Endothelial cell (in vitro differentiated cells): ENCODE measurements around the gene NTF3. TPM values are rescaled to one million over a fixed set of nuclear protein-coding genes. Genes with fewer than 3 reads are reported as not detected.

ENCODE experiments used
- DNase-seq: peaks from one replicate; pipeline ENCODE4 v3.0.0; 2021; ENCODE audit warnings: low spot score
- H3K27ac Mint-ChIP-seq: one replicate; pipeline ENCODE4 v1.8.0; 2021; ENCODE audit warnings: mixed read lengths, inconsistent platforms; ENCODE audit not compliant: unreplicated experiment
- H3K27me3 Mint-ChIP-seq: one replicate; pipeline ENCODE4 v1.8.0; 2021; ENCODE audit warnings: mild to moderate bottlenecking, moderate library complexity, mixed read lengths, inconsistent platforms; ENCODE audit not compliant: unreplicated experiment
- H3K36me3 Mint-ChIP-seq: one replicate; pipeline ENCODE4 v1.8.0; 2021; ENCODE audit warnings: mild to moderate bottlenecking, low read depth, mixed read lengths, inconsistent platforms; ENCODE audit not compliant: unreplicated experiment
- H3K4me1 Mint-ChIP-seq: one replicate; pipeline ENCODE4 v1.8.0; 2021; ENCODE audit warnings: mild to moderate bottlenecking, mixed read lengths, inconsistent platforms; ENCODE audit not compliant: unreplicated experiment
- H3K4me3 Mint-ChIP-seq: one replicate; pipeline ENCODE4 v1.8.0; 2021; ENCODE audit warnings: mild to moderate bottlenecking, mixed read lengths, inconsistent platforms; ENCODE audit not compliant: unreplicated experiment
- H3K9me3 Mint-ChIP-seq: one replicate; pipeline ENCODE4 v1.8.0; 2021; ENCODE audit warnings: mixed read lengths, inconsistent platforms; ENCODE audit not compliant: unreplicated experiment
- CTCF ChIP-seq: fragments of 200-600 bp; sonication (generic); IDR thresholded peaks from one replicate; pipeline ENCODE4 v1.5.0; 2021; ENCODE audit warnings: antibody characterized with exemption; ENCODE audit not compliant: unreplicated experiment
- total RNA-seq: library from RNA; stranded (reverse); fragmentation: NEBNext Ultra II Directional; extraction: Animal tissue kit (Norgen Biotek cat#: 25700); gene quantifications from one replicate; pipeline ENCODE4 v1.2.1, GENCODE V29; 2021; ENCODE audit not compliant: unreplicated experiment

The NTF3 gene
- total RNA-seq, 1 donor from 2014 or later, result not detected

- Mint-ChIP-seq H3K4me3 (no peak overlapping the region), H3K27ac (no peak overlapping the region), H3K36me3 (no peaks in the 10 kb centered on the region), H3K9me3 (no peaks in the 10 kb centered on the region), H3K27me3 (peaks cover 6% of the 10 kb centered on the region), H3K4me1 (no peaks in the 10 kb centered on the region)
- no peak for TF ChIP-seq CTCF
- DNase-seq, result no peak
Observed at GRCh38 chr12:5441497-5442236, 9.8 kb downstream of the NTF3 start.

GRCh38 chr12:5442251-5443006 lies 10.5 kb downstream of the NTF3 start:
- no peaks in the 10 kb centered on the region for H3K4me1 Mint-ChIP-seq
- no peak overlapping the region for H3K4me3 Mint-ChIP-seq
- H3K36me3 Mint-ChIP-seq, result no peaks in the 10 kb centered on the region
- DNase-seq, result no peak
- TF ChIP-seq CTCF, result no peak
- H3K27ac Mint-ChIP-seq, result no peak overlapping the region
- H3K9me3 Mint-ChIP-seq, result no peaks in the 10 kb centered on the region
- peaks cover 5% of the 10 kb centered on the region for H3K27me3 Mint-ChIP-seq

GRCh38 chr12:5444520-5444919 lies 12.6 kb downstream of the NTF3 start:
- Mint-ChIP-seq H3K9me3 (no peaks in the 10 kb centered on the region), H3K4me1 (no peaks in the 10 kb centered on the region), H3K27ac (no peak overlapping the region), H3K27me3 (peaks cover 1% of the 10 kb centered on the region), H3K4me3 (no peak overlapping the region), H3K36me3 (no peaks in the 10 kb centered on the region)
- no peak for TF ChIP-seq CTCF
- no peak for DNase-seq

GRCh38 chr12:5447320-5447719 lies 15.4 kb downstream of the NTF3 start:
- H3K4me3 Mint-ChIP-seq, result no peak overlapping the region
- no peak for TF ChIP-seq CTCF
- no peaks in the 10 kb centered on the region for H3K36me3 Mint-ChIP-seq
- no peaks in the 10 kb centered on the region for H3K4me1 Mint-ChIP-seq
- DNase-seq, result no peak
- no peaks in the 10 kb centered on the region for H3K9me3 Mint-ChIP-seq
- peaks cover 3% of the 10 kb centered on the region for H3K27me3 Mint-ChIP-seq
- no peak overlapping the region for H3K27ac Mint-ChIP-seq

- no peaks in the 10 kb centered on the region for H3K36me3 Mint-ChIP-seq
- DNase-seq, result no peak
- H3K27me3 Mint-ChIP-seq, result peaks cover 2% of the 10 kb centered on the region
- TF ChIP-seq CTCF, result no peak
- H3K27ac Mint-ChIP-seq, result no peak overlapping the region
- no peaks in the 10 kb centered on the region for H3K4me1 Mint-ChIP-seq
- no peaks in the 10 kb centered on the region for H3K9me3 Mint-ChIP-seq
- no peak overlapping the region for H3K4me3 Mint-ChIP-seq
Observed at GRCh38 chr12:5451251-5451650, 19.3 kb downstream of the NTF3 start.
